Karpas-422 (cell line): ENCODE measurements around the gene PGC. TPM values are rescaled to one million over a fixed set of nuclear protein-coding genes. Genes with fewer than 3 reads are reported as not detected.
"Not testable (repeated sequence)": the region's sequence is repeated elsewhere in the genome, so short reads cannot be mapped to it uniquely, and the experiment has no call there.

ENCODE experiments used
- DNase-seq: peaks from one replicate; pipeline ENCODE4 v3.0.0-alpha.2; 2015
- H2AFZ ChIP-seq: fragments of 200-600 bp; sonication (generic); 2 replicates; pipeline ENCODE4 v1.6.1; 2014; ENCODE audit warnings: antibody characterized with exemption, low read length, mixed read lengths
- H3K27ac ChIP-seq: fragments of 200-600 bp; sonication (generic); 2 replicates; pipeline ENCODE4 v1.5.1; 2014; ENCODE audit warnings: mild to moderate bottlenecking, low read length, moderate library complexity
- H3K27me3 ChIP-seq: fragments of 200-600 bp; sonication (generic); 2 replicates; pipeline ENCODE4 v1.6.1; 2014; ENCODE audit warnings: low read length, mixed read lengths
- H3K36me3 ChIP-seq: fragments of 200-600 bp; sonication (generic); 2 replicates; pipeline ENCODE4 v1.6.1; 2014; ENCODE audit warnings: low read length, mixed read lengths; ENCODE audit not compliant: insufficient read depth
- H3K4me1 ChIP-seq: fragments of 200-600 bp; sonication (generic); 2 replicates; pipeline ENCODE4 v1.6.1; 2014; ENCODE audit warnings: mild to moderate bottlenecking, low read length, mixed read lengths
- H3K4me2 ChIP-seq: fragments of 200-600 bp; sonication (generic); 2 replicates; pipeline ENCODE4 v1.6.1; 2014; ENCODE audit warnings: low read length, low read depth, mild to moderate bottlenecking; ENCODE audit not compliant: poor library complexity, severe bottlenecking
- H3K4me3 ChIP-seq: fragments of 200-600 bp; sonication (generic); 2 replicates; pipeline ENCODE4 v1.5.1; 2014; ENCODE audit warnings: mild to moderate bottlenecking, antibody characterized with exemption, low read length, mixed read lengths
- H3K79me2 ChIP-seq: fragments of 200-600 bp; sonication (generic); 2 replicates; pipeline ENCODE4 v1.6.1; 2014; ENCODE audit warnings: mild to moderate bottlenecking, low read length, mixed read lengths
- H3K9ac ChIP-seq: fragments of 200-600 bp; sonication (generic); 2 replicates; pipeline ENCODE4 v1.6.0; 2014; ENCODE audit warnings: low read length
- H3K9me2 ChIP-seq: fragments of 200-600 bp; sonication (generic), shearing (Covaris generic); replicated peaks from 2 replicates; pipeline ENCODE4 v1.6.0; 2014; ENCODE audit warnings: mild to moderate bottlenecking, low read length, moderate library complexity; ENCODE audit not compliant: insufficient read depth
- H3K9me3 ChIP-seq: fragments of 300-700, 200-600 bp; sonication (generic); 2 replicates; pipeline ENCODE4 v1.6.1; 2014; ENCODE audit warnings: low read length, mixed read lengths
- H4K20me1 ChIP-seq: fragments of 200-600 bp; sonication (generic); 2 replicates; pipeline ENCODE4 v1.6.1; 2014; ENCODE audit warnings: mild to moderate bottlenecking, antibody characterized with exemption, low read length, low read depth; ENCODE audit not compliant: insufficient read depth
- total RNA-seq: library from RNA; depleted of rRNA; stranded (reverse); fragments of >200 nt; shearing (Covaris generic); gene quantifications from 2 replicates; pipeline ENCODE4 v1.2.3, GENCODE V29; 2014; ENCODE audit warnings: low replicate concordance

PGC gene
- total RNA-seq, 1 experiment from 2014 or later, result not detected

GRCh38 chr6:41770381-41771057 is 23.3 kb upstream of the PGC start:
- no peak overlapping the region for H2AFZ ChIP-seq
- DNase-seq, result no peak
- H3K4me2 ChIP-seq, result no peak overlapping the region
- no peaks in the 10 kb centered on the region for H3K79me2 ChIP-seq
- peaks cover 14% of the 10 kb centered on the region for H3K4me1 ChIP-seq
- no peaks in the 10 kb centered on the region for H3K9me3 ChIP-seq
- H3K4me3 ChIP-seq, result no peak overlapping the region
- no peaks in the 10 kb centered on the region for H3K27me3 ChIP-seq
- H3K9me2 ChIP-seq, result no peaks in the 10 kb centered on the region
- H3K36me3 ChIP-seq, result no peaks in the 10 kb centered on the region
- no peak overlapping the region for H3K27ac ChIP-seq
- no peaks in the 10 kb centered on the region for H4K20me1 ChIP-seq
- H3K9ac ChIP-seq, result no peak overlapping the region

GRCh38 chr6:41769376-41769775 is 22.2 kb upstream of the PGC start:
- H3K4me2 ChIP-seq, result no peak overlapping the region

GRCh38 chr6:41768545-41769308 is 21.5 kb upstream of the PGC start:
- no peaks in the 10 kb centered on the region for H3K27me3 ChIP-seq

More at GRCh38 chr6:41769376-41769775, 22.2 kb upstream of the PGC start:
- H3K27ac ChIP-seq, result no peak overlapping the region
- H3K9ac ChIP-seq, result no peak overlapping the region
- no peaks in the 10 kb centered on the region for H3K79me2 ChIP-seq
- H4K20me1 ChIP-seq, result no peaks in the 10 kb centered on the region
- no peaks in the 10 kb centered on the region for H3K27me3 ChIP-seq
- no peak overlapping the region for H2AFZ ChIP-seq
- H3K36me3 ChIP-seq, result no peaks in the 10 kb centered on the region
- H3K4me1 ChIP-seq, result peaks cover 16% of the 10 kb centered on the region
- DNase-seq, result no peak
- no peak overlapping the region for H3K4me3 ChIP-seq
- no peaks in the 10 kb centered on the region for H3K9me3 ChIP-seq
- no peaks in the 10 kb centered on the region for H3K9me2 ChIP-seq

GRCh38 chr6:41767112-41767833 is 20.1 kb upstream of the PGC start:
- peak; percentile 58 for DNase-seq

More at GRCh38 chr6:41768545-41769308, 21.5 kb upstream of the PGC start:
- no peak overlapping the region for H3K27ac ChIP-seq
- H3K36me3 ChIP-seq, result no peaks in the 10 kb centered on the region
- no peaks in the 10 kb centered on the region for H3K9me2 ChIP-seq
- no peaks in the 10 kb centered on the region for H3K9me3 ChIP-seq
- H2AFZ ChIP-seq, result no peak overlapping the region
- H3K4me1 ChIP-seq, result peaks cover 23% of the 10 kb centered on the region
- H4K20me1 ChIP-seq, result no peaks in the 10 kb centered on the region
- no peak overlapping the region for H3K4me2 ChIP-seq
- no peak for DNase-seq
- H3K79me2 ChIP-seq, result no peaks in the 10 kb centered on the region
- no peak overlapping the region for H3K9ac ChIP-seq
- no peak overlapping the region for H3K4me3 ChIP-seq

GRCh38 chr6:41766043-41766664 is 19.0 kb upstream of the PGC start:
- H3K79me2 ChIP-seq, H3K4me3 ChIP-seq, H2AFZ ChIP-seq, H3K9me2 ChIP-seq, H4K20me1 ChIP-seq, DNase-seq, H3K27me3 ChIP-seq, H3K9me3 ChIP-seq, H3K36me3 ChIP-seq: not testable (repeated sequence)
- H3K4me2 ChIP-seq, result peak overlapping the region; percentile 33
- peaks cover 27% of the 10 kb centered on the region for H3K4me1 ChIP-seq
- H3K27ac ChIP-seq, result peak overlapping the region; percentile 37; the same call in 1 of the 2 replicates
- peak overlapping the region; percentile 38; the same call in 1 of the 2 replicates for H3K9ac ChIP-seq

More at GRCh38 chr6:41767112-41767833, 20.1 kb upstream of the PGC start:
- peaks cover 27% of the 10 kb centered on the region for H3K4me1 ChIP-seq
- H3K9ac ChIP-seq, result peak overlapping the region; percentile 38
- H3K4me2 ChIP-seq, result peak overlapping the region; percentile 33
- H3K4me3 ChIP-seq, result no peak overlapping the region
- no peaks in the 10 kb centered on the region for H3K9me3 ChIP-seq
- H3K9me2 ChIP-seq, result no peaks in the 10 kb centered on the region
- H2AFZ ChIP-seq, result peak overlapping the region; percentile 49; the same call in 1 of the 2 replicates
- H3K27ac ChIP-seq, result peak overlapping the region; percentile 37; the same call in 1 of the 2 replicates
- H3K36me3 ChIP-seq, result no peaks in the 10 kb centered on the region
- no peaks in the 10 kb centered on the region for H3K79me2 ChIP-seq
- no peaks in the 10 kb centered on the region for H4K20me1 ChIP-seq
- no peaks in the 10 kb centered on the region for H3K27me3 ChIP-seq

GRCh38 chr6:41763470-41763869 is 16.3 kb upstream of the PGC start:
- Histone ChIP-seq H3K79me2 (no peaks in the 10 kb centered on the region), H3K9me2 (no peaks in the 10 kb centered on the region), H3K9ac (no peak overlapping the region)

GRCh38 chr6:41759905-41760579 is 12.8 kb upstream of the PGC start:
- H3K27ac ChIP-seq, result no peak overlapping the region
- no peak for DNase-seq

More at GRCh38 chr6:41763470-41763869, 16.3 kb upstream of the PGC start:
- Histone ChIP-seq H2AFZ (no peak overlapping the region), H3K9me3 (no peaks in the 10 kb centered on the region), H3K4me3 (no peak overlapping the region), H3K4me1 (peaks cover 35% of the 10 kb centered on the region), H3K36me3 (no peaks in the 10 kb centered on the region), H3K27me3 (no peaks in the 10 kb centered on the region), H4K20me1 (no peaks in the 10 kb centered on the region), H3K4me2 (no peak overlapping the region), H3K27ac (no peak overlapping the region)
- DNase-seq, result no peak

More at GRCh38 chr6:41759905-41760579, 12.8 kb upstream of the PGC start:
- H3K4me3 ChIP-seq, result no peak overlapping the region
- H3K9ac ChIP-seq, result no peak overlapping the region
- H3K9me2 ChIP-seq, result no peaks in the 10 kb centered on the region
- H3K9me3 ChIP-seq, result no peaks in the 10 kb centered on the region
- no peaks in the 10 kb centered on the region for H3K36me3 ChIP-seq
- no peak overlapping the region for H3K4me2 ChIP-seq
- no peaks in the 10 kb centered on the region for H3K27me3 ChIP-seq
- no peak overlapping the region for H2AFZ ChIP-seq
- H4K20me1 ChIP-seq, result no peaks in the 10 kb centered on the region
- H3K4me1 ChIP-seq, result peaks cover 21% of the 10 kb centered on the region
- no peaks in the 10 kb centered on the region for H3K79me2 ChIP-seq
